ENCODE data around the gene CALHM6. TPM values are rescaled to one million over a fixed set of nuclear protein-coding genes. Genes with fewer than 3 reads are reported as not detected.

CALHM6 gene
- total RNA-seq, 4 donors from 2014 or later: 2.0 to 14.0 TPM; not detected in 2

GRCh38 chr6:116511424-116512110 is 50.4 kb downstream of the CALHM6 start, which contains the start of gene CALHM5:
CALHM5 (plus strand) TSS chr6:116511639; CDS start chr6:116511697, 58 bp downstream.
- DNase-seq: no peak
- H3K4me3 ChIP-seq: peak within 1 kb of the TSS; percentile 9 to 38 (median 15)
- TF ChIP-seq CTCF (IDR thresholded peaks at IDR 0.05): peak in 5 of 6 experiments; percentile 36 to 56 (median 54)
- TF ChIP-seq POLR2A (IDR thresholded peaks at IDR 0.05): no peak

GRCh38 chr6:116512111-116512559 is 51.0 kb downstream of the CALHM6 start:
- peak overlapping the region; percentile 9 to 38 (median 15) for H3K4me3 ChIP-seq
- no peak for DNase-seq
- H3K4me1 ChIP-seq: peaks cover 0 to 7% (median 0%) of the 10 kb centered on the region in 4 donors
- H3K27ac ChIP-seq: peak overlapping the region; percentile 50 to 86 (median 61)
- no peaks in the 10 kb centered on the region for H3K36me3 ChIP-seq
- no peak for TF ChIP-seq POLR2A (IDR thresholded peaks at IDR 0.05)
- no peak for TF ChIP-seq CTCF (IDR thresholded peaks at IDR 0.05)
- H3K9me3 ChIP-seq: no peaks in the 10 kb centered on the region
- no peaks in the 10 kb centered on the region for H3K27me3 ChIP-seq

More at GRCh38 chr6:116511424-116512110, 50.4 kb downstream of the CALHM6 start, which contains the start of gene CALHM5:
- Histone ChIP-seq H3K9me3 (no peaks in the 10 kb centered on the region), H3K4me1 (peaks cover 0 to 7% (median 0%) of the 10 kb centered on the region in 4 donors), H3K27ac (peak within 1 kb of the TSS; percentile 50 to 86 (median 61)), H3K36me3 (no peaks in the 10 kb centered on the region), H3K27me3 (no peaks in the 10 kb centered on the region)

- Histone ChIP-seq H3K36me3 (no peaks in the 10 kb centered on the region), H3K27me3 (no peaks in the 10 kb centered on the region), H3K4me3 (peak overlapping the region in 1 of 4 donors; percentile 38), H3K4me1 (peaks cover 0 to 7% (median 0%) of the 10 kb centered on the region in 4 donors), H3K9me3 (no peaks in the 10 kb centered on the region), H3K27ac (peak overlapping the region in 2 of 4 donors; percentile 61 to 86)
- TF ChIP-seq CTCF (IDR thresholded peaks at IDR 0.05) (no peak), POLR2A (IDR thresholded peaks at IDR 0.05) (no peak)
- DNase-seq: no peak
Measured at GRCh38 chr6:116512734-116513133, 51.6 kb downstream of the CALHM6 start.

Other genes starting within 250 kb of the CALHM6 start
- gene TSPYL4, start 207.3 kb upstream of the CALHM6 start, total RNA-seq: 1 to 10 TPM; 5.8 to 9.1 (median 7.2) TPM
- gene TSPYL1, start 181.4 kb upstream of the CALHM6 start, total RNA-seq: 10 to 100 TPM; 33.0 to 49.6 (median 42.3) TPM
- gene DSE, start 90.4 kb upstream of the CALHM6 start, total RNA-seq: 10 to 100 TPM; 12.6 to 71.8 (median 16.2) TPM
- under 1 TPM in 3 of 4 donors, not detected in 1; 0.09 to 0.80 (median 0.53) TPM for gene CALHM5, start 50.3 kb downstream of the CALHM6 start, total RNA-seq
- gene TRAPPC3L, start 84.3 kb downstream of the CALHM6 start, total RNA-seq: not detected
- not detected for gene CALHM4, start 92.4 kb downstream of the CALHM6 start, total RNA-seq
- gene RWDD1, start 110.1 kb downstream of the CALHM6 start, total RNA-seq: 10 to 100 TPM; 13.3 to 40.4 (median 22.4) TPM
- 1 to 10 TPM in 2 of 4 donors, under 1 TPM in 2; 0.35 to 5.0 (median 1.2) TPM for gene RSPH4A, start 155.1 kb downstream of the CALHM6 start, total RNA-seq
- 10 to 100 TPM; 11.2 to 24.8 (median 14.3) TPM for gene ZUP1, start 207.4 kb downstream of the CALHM6 start, total RNA-seq
- gene KPNA5, start 219.8 kb downstream of the CALHM6 start, total RNA-seq: 10 to 100 TPM in 1 of 4 donors, 1 to 10 TPM in 3; 2.8 to 15.7 (median 3.2) TPM